Spleen (tissue), 7 donors: Measurements from ENCODE around the gene TMEM164.

Experiments used
- POLR2A ChIP-seq, 3 donors: fragments of 450-650 bp; IDR thresholded peaks; one replicate each; pipeline ENCODE4 v1.5.1; 2017; ENCODE audit warnings: antibody characterized with exemption in 3 of 3, mild to moderate bottlenecking in 1 of 3
- TF ChIP-seq, protein P1 (sequence below), 11 experiments: fragments of 200-600 bp in 7 of 11; fragments of 450-650 bp in 4 of 11; sonication (generic) in 4 of 11; IDR thresholded peaks in 8 of 11; conservative IDR thresholded peaks in 3 of 11; 1 replicate in 7 of 11; 2 replicates in 4 of 11; pipeline versions ENCODE4 v1.4.0 to v1.8.0; 2016 to 2021; ENCODE audit warnings: antibody characterized with exemption in 11 of 11, inconsistent platforms in 4 of 11, mild to moderate bottlenecking in 1 of 11
- donor health status: DM: no; HTN: no; CAD: no; lungs with moderate emphysema.
- donor health status: DM: no; HTN: no; CAD: no.
- donor health status: DM: no; HTN: no; CAD: no.

DNA sequence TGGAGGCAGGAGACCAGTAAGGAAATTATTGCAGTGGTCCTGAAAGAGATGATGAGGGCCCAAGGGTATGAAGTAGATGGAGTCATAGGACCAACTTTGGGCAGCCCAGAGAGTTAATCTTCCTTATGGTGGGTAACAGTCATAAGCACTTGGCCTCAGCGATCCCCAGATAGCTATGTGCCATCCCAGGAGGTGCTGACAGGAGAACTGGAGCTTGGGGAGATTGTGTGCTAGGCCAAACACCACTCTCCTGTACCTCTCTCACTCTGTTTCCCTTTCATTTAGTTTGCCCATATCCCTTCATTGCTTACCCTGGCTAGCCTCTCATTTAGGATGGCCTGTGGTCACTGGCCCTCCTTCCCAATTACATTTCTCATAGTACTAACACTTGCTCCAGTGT lies 60.0 kb downstream of the TMEM164 start:
- TF ChIP-seq, protein P1, sequence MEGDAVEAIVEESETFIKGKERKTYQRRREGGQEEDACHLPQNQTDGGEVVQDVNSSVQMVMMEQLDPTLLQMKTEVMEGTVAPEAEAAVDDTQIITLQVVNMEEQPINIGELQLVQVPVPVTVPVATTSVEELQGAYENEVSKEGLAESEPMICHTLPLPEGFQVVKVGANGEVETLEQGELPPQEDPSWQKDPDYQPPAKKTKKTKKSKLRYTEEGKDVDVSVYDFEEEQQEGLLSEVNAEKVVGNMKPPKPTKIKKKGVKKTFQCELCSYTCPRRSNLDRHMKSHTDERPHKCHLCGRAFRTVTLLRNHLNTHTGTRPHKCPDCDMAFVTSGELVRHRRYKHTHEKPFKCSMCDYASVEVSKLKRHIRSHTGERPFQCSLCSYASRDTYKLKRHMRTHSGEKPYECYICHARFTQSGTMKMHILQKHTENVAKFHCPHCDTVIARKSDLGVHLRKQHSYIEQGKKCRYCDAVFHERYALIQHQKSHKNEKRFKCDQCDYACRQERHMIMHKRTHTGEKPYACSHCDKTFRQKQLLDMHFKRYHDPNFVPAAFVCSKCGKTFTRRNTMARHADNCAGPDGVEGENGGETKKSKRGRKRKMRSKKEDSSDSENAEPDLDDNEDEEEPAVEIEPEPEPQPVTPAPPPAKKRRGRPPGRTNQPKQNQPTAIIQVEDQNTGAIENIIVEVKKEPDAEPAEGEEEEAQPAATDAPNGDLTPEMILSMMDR (IDR thresholded peaks at IDR 0.05 in 8 of 11, conservative IDR thresholded peaks at IDR 0.05 in 3 of 11), result no peak
- no peak for TF ChIP-seq POLR2A (IDR thresholded peaks at IDR 0.05)
